Mesendoderm (in vitro differentiated cells): ENCODE data around the gene C16orf82.
A peak's percentile ranks its signal among the peaks of the same experiment; 100 is the strongest.

Experiments
- DNase-seq: peaks from one replicate; pipeline ENCODE4 v3.0.0; 2013
- H2AK5ac ChIP-seq: 2 replicates; pipeline ENCODE4 v1.6.1; 2013; ENCODE audit warnings: low read length, inconsistent platforms
- H2BK120ac ChIP-seq: 2 replicates; pipeline ENCODE4 v1.6.1; 2013; ENCODE audit warnings: low read depth, mild to moderate bottlenecking, low read length, moderate library complexity, mixed read lengths
- H2BK15ac ChIP-seq: replicated peaks from 2 replicates; pipeline ENCODE4 v1.6.1; 2013; ENCODE audit warnings: low read depth, mild to moderate bottlenecking, moderate library complexity
- H2BK5ac ChIP-seq: 2 replicates; pipeline ENCODE4 v1.6.1; 2013; ENCODE audit warnings: low read length, inconsistent platforms
- H3K18ac ChIP-seq: 2 replicates; pipeline ENCODE4 v1.6.1; 2013; ENCODE audit warnings: mild to moderate bottlenecking, low read length, mixed read lengths
- H3K23ac ChIP-seq: one replicate; pipeline ENCODE4 v1.6.1; 2013; ENCODE audit warnings: low read length
- H3K27ac ChIP-seq: 2 replicates; pipeline ENCODE4 v1.5.1; 2013; ENCODE audit warnings: low read depth, mild to moderate bottlenecking, inconsistent platforms, low read length, moderate library complexity
- H3K27me3 ChIP-seq: 2 replicates; pipeline ENCODE4 v1.6.1; 2013; ENCODE audit warnings: low read length, control low read depth, mild to moderate bottlenecking, inconsistent platforms; ENCODE audit not compliant: insufficient read depth, poor library complexity
- H3K36me3 ChIP-seq: 2 replicates; pipeline ENCODE4 v1.6.1; 2013; ENCODE audit warnings: low read length, inconsistent platforms; ENCODE audit not compliant: control insufficient read depth, insufficient read depth
- H3K4ac ChIP-seq: one replicate; pipeline ENCODE4 v1.6.1; 2013; ENCODE audit warnings: low read depth, mild to moderate bottlenecking, low read length, moderate library complexity
- H3K4me1 ChIP-seq: 2 replicates; pipeline ENCODE4 v1.6.1; 2013; ENCODE audit warnings: low read depth, low read length, inconsistent platforms; ENCODE audit not compliant: control insufficient read depth
- H3K4me2 ChIP-seq: 2 replicates; pipeline ENCODE4 v1.6.1; 2013; ENCODE audit warnings: low read length
- H3K4me3 ChIP-seq: 2 replicates; pipeline ENCODE4 v1.5.1; 2013; ENCODE audit warnings: mild to moderate bottlenecking, low read length
- H3K56ac ChIP-seq: one replicate; pipeline ENCODE4 v1.6.1; 2013; ENCODE audit warnings: low read length
- H3K79me1 ChIP-seq: 2 replicates; pipeline ENCODE4 v1.6.1; 2013; ENCODE audit warnings: low read length, inconsistent platforms
- H3K79me2 ChIP-seq: 2 replicates; pipeline ENCODE4 v1.6.1; 2013; ENCODE audit warnings: mild to moderate bottlenecking, low read length; ENCODE audit not compliant: control insufficient read depth, insufficient read depth
- H3K9ac ChIP-seq: 2 replicates; pipeline ENCODE4 v1.6.1; 2013; ENCODE audit warnings: low read length, inconsistent platforms
- H4K5ac ChIP-seq: one replicate; pipeline ENCODE4 v1.6.1; 2013; ENCODE audit warnings: low read length
- H4K8ac ChIP-seq: one replicate; pipeline ENCODE4 v1.6.1; 2013; ENCODE audit warnings: low read depth, mild to moderate bottlenecking, control low read depth, low read length, moderate library complexity
- WGBS: extraction: QIAGEN DNeasy Blood & Tissue Kit; methylation state at CpG from one replicate; pipeline ENCODE4 v1.1.7; 2013; ENCODE audit warnings: low lambda C conversion rate, missing lambda C conversion rate; ENCODE audit not compliant: insufficient coverage; ENCODE audit errors: extremely low coverage; 5-methylcytosine and 5-hydroxymethylcytosine counted together

C16orf82 gene

GRCh38 chr16:27096375-27096774 is 29.6 kb downstream of the C16orf82 start:
- no peak overlapping the region for H2AK5ac ChIP-seq

GRCh38 chr16:27097800-27098230 is 31.1 kb downstream of the C16orf82 start:
- H3K56ac ChIP-seq, result no peak overlapping the region
- no peak overlapping the region for H3K4ac ChIP-seq
- no peak overlapping the region for H4K5ac ChIP-seq
- H2AK5ac ChIP-seq, result no peak overlapping the region
- H3K36me3 ChIP-seq, result no peaks in the 10 kb centered on the region
- no CpG with 5 or more reads among the region's 6 CpGs for WGBS
- no peak overlapping the region for H2BK120ac ChIP-seq
- no peaks in the 10 kb centered on the region for H3K79me1 ChIP-seq
- H3K9ac ChIP-seq, result no peak overlapping the region
- no peaks in the 10 kb centered on the region for H3K27me3 ChIP-seq
- H2BK5ac ChIP-seq, result no peak overlapping the region
- H3K4me1 ChIP-seq, result no peaks in the 10 kb centered on the region
- H3K4me3 ChIP-seq, result no peak overlapping the region
- H3K18ac ChIP-seq, result no peak overlapping the region
- no peak overlapping the region for H2BK15ac ChIP-seq
- H3K79me2 ChIP-seq, result no peaks in the 10 kb centered on the region
- H4K8ac ChIP-seq, result no peak overlapping the region
- no peak overlapping the region for H3K23ac ChIP-seq
- H3K27ac ChIP-seq, result no peak overlapping the region
- DNase-seq, result no peak
- no peak overlapping the region for H3K4me2 ChIP-seq

More at GRCh38 chr16:27096375-27096774, 29.6 kb downstream of the C16orf82 start:
- Histone ChIP-seq H3K9ac (no peak overlapping the region), H3K36me3 (no peaks in the 10 kb centered on the region), H3K23ac (no peak overlapping the region), H2BK120ac (no peak overlapping the region), H2BK15ac (no peak overlapping the region), H2BK5ac (no peak overlapping the region), H4K5ac (no peak overlapping the region), H4K8ac (no peak overlapping the region), H3K56ac (no peak overlapping the region), H3K4ac (no peak overlapping the region), H3K79me1 (no peaks in the 10 kb centered on the region), H3K18ac (no peak overlapping the region), H3K4me1 (no peaks in the 10 kb centered on the region), H3K27me3 (no peaks in the 10 kb centered on the region), H3K4me3 (no peak overlapping the region), H3K4me2 (no peak overlapping the region), H3K27ac (no peak overlapping the region), H3K79me2 (no peaks in the 10 kb centered on the region)
- WGBS, result no CpG with 5 or more reads among the region's 2 CpGs
- DNase-seq, result no peak

DNA sequence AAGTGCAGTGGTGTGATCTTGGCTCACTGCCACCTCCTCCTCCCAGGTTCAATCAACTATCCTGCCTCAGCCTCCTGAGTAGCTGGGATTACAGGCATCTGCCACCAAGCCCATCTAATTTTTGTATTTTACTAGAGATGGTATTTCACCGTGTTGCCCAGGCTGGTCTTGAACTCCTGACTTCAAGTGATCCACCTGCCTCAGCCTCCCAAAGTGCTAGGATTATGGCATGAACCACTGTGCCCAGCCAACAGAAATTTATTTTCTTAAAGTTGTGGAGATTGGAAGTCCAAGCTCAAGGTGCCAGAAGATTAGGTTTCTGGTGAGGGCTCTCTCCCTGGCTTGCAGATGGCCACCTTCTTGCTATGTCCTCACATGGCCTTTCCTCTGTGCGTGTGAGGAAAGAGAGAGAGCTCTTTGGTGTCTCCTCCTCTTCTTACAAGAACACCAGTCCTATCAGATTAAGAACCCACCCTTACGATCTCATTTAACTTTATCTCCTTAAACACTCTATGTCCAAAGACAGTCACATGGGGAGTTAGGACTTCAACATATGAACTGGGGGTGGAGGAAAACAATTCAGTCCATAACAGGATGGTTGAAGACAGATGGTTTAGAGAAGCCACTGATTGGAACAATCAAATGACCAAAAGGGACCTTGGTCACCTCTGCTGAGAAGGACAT is 31.8 kb downstream of the C16orf82 start:
- no peak overlapping the region for H3K27ac ChIP-seq
- no CpG with 5 or more reads among the region's 3 CpGs for WGBS

GRCh38 chr16:27102701-27103575 is 36.2 kb downstream of the C16orf82 start:
- no peak overlapping the region for H3K4me3 ChIP-seq
- no CpG with 5 or more reads among the region's 11 CpGs for WGBS
- DNase-seq, result peak; percentile 28
- no peak overlapping the region for H3K9ac ChIP-seq
- no peak overlapping the region for H3K23ac ChIP-seq
- no peaks in the 10 kb centered on the region for H3K79me2 ChIP-seq
- no peak overlapping the region for H2BK5ac ChIP-seq
- H2AK5ac ChIP-seq, result no peak overlapping the region
- H3K4ac ChIP-seq, result no peak overlapping the region
- H3K36me3 ChIP-seq, result no peaks in the 10 kb centered on the region
- H3K18ac ChIP-seq, result no peak overlapping the region
- no peak overlapping the region for H3K4me2 ChIP-seq
- H3K4me1 ChIP-seq, result no peaks in the 10 kb centered on the region
- no peak overlapping the region for H3K27ac ChIP-seq
- no peaks in the 10 kb centered on the region for H3K27me3 ChIP-seq
- H3K56ac ChIP-seq, result no peak overlapping the region
- H4K8ac ChIP-seq, result no peak overlapping the region
- no peak overlapping the region for H2BK15ac ChIP-seq
- no peaks in the 10 kb centered on the region for H3K79me1 ChIP-seq
- H2BK120ac ChIP-seq, result no peak overlapping the region
- no peak overlapping the region for H4K5ac ChIP-seq

More for the DNA sequence above, 31.8 kb downstream of the C16orf82 start:
- H2BK5ac ChIP-seq, result no peak overlapping the region
- H3K4me1 ChIP-seq, result no peaks in the 10 kb centered on the region
- H3K36me3 ChIP-seq, result no peaks in the 10 kb centered on the region
- no peak overlapping the region for H3K4ac ChIP-seq
- H2BK15ac ChIP-seq, result no peak overlapping the region
- H3K9ac ChIP-seq, result no peak overlapping the region
- H3K79me2 ChIP-seq, result no peaks in the 10 kb centered on the region
- no peak overlapping the region for H3K23ac ChIP-seq
- H3K4me3 ChIP-seq, result no peak overlapping the region
- H3K56ac ChIP-seq, result no peak overlapping the region
- H3K27me3 ChIP-seq, result no peaks in the 10 kb centered on the region
- H3K18ac ChIP-seq, result no peak overlapping the region
- H4K8ac ChIP-seq, result no peak overlapping the region
- no peaks in the 10 kb centered on the region for H3K79me1 ChIP-seq
- DNase-seq, result no peak
- no peak overlapping the region for H2BK120ac ChIP-seq
- H3K4me2 ChIP-seq, result no peak overlapping the region
- H4K5ac ChIP-seq, result no peak overlapping the region
- H2AK5ac ChIP-seq, result no peak overlapping the region

- H2AK5ac ChIP-seq, result no peak overlapping the region
- no peak overlapping the region for H2BK120ac ChIP-seq
- H3K4ac ChIP-seq, result no peak overlapping the region
- H3K9ac ChIP-seq, result no peak overlapping the region
- WGBS, result no CpG with 5 or more reads among the region's 1 CpG
- H3K56ac ChIP-seq, result no peak overlapping the region
- H3K79me1 ChIP-seq, result no peaks in the 10 kb centered on the region
- no peaks in the 10 kb centered on the region for H3K79me2 ChIP-seq
- H3K23ac ChIP-seq, result no peak overlapping the region
- no peak overlapping the region for H3K18ac ChIP-seq
- no peak overlapping the region for H2BK15ac ChIP-seq
- DNase-seq, result no peak
- H3K4me3 ChIP-seq, result no peak overlapping the region
- no peak overlapping the region for H4K5ac ChIP-seq
- H4K8ac ChIP-seq, result no peak overlapping the region
- H3K27ac ChIP-seq, result no peak overlapping the region
- no peaks in the 10 kb centered on the region for H3K4me1 ChIP-seq
- no peak overlapping the region for H2BK5ac ChIP-seq
- H3K36me3 ChIP-seq, result no peaks in the 10 kb centered on the region
- H3K27me3 ChIP-seq, result no peaks in the 10 kb centered on the region
- H3K4me2 ChIP-seq, result no peak overlapping the region
Measured at GRCh38 chr16:27103954-27104353, 37.2 kb downstream of the C16orf82 start.
